Chondrocyte (in vitro differentiated cells): ENCODE data around the gene ZNF385C. TPM values are rescaled to one million over a fixed set of nuclear protein-coding genes. Genes with fewer than 3 reads are reported as not detected.

Experiments
- DNase-seq: peaks from one replicate; pipeline ENCODE4 v3.0.0; 2021; ENCODE audit warnings: mixed read lengths, low spot score
- H3K27ac Mint-ChIP-seq: one replicate; pipeline ENCODE4 v1.8.0; 2021; ENCODE audit warnings: mild to moderate bottlenecking, moderate library complexity, mixed read lengths; ENCODE audit not compliant: unreplicated experiment
- H3K27me3 Mint-ChIP-seq: 2 replicates; pipeline ENCODE4 v1.8.0; 2021; ENCODE audit warnings: low read depth, mixed read lengths
- H3K36me3 Mint-ChIP-seq: 2 replicates; pipeline ENCODE4 v1.8.0; 2021; ENCODE audit warnings: low read depth, mixed read lengths
- H3K4me1 Mint-ChIP-seq: 2 replicates; pipeline ENCODE4 v1.8.0; 2021; ENCODE audit warnings: low read depth, mild to moderate bottlenecking, mixed read lengths
- H3K4me3 Mint-ChIP-seq: one replicate; pipeline ENCODE4 v1.8.0; 2021; ENCODE audit warnings: mild to moderate bottlenecking, moderate library complexity, mixed read lengths; ENCODE audit not compliant: unreplicated experiment
- H3K9me3 Mint-ChIP-seq: 2 replicates; pipeline ENCODE4 v1.8.0; 2021; ENCODE audit warnings: low read depth, mixed read lengths
- total RNA-seq: library from RNA; stranded (reverse); gene quantifications from 3 replicates; pipeline ENCODE4 v1.2.1, GENCODE V29; 2021
- TF ChIP-seq, protein P1 (sequence below): fragments of 200-600 bp; sonication (generic); IDR thresholded peaks from 2 replicates; pipeline ENCODE4 v1.5.0; 2021; ENCODE audit warnings: antibody characterized with exemption, mild to moderate bottlenecking, moderate library complexity

The ZNF385C gene
- total RNA-seq, 1 donor from 2014 or later, result 0.07 TPM

DNA sequence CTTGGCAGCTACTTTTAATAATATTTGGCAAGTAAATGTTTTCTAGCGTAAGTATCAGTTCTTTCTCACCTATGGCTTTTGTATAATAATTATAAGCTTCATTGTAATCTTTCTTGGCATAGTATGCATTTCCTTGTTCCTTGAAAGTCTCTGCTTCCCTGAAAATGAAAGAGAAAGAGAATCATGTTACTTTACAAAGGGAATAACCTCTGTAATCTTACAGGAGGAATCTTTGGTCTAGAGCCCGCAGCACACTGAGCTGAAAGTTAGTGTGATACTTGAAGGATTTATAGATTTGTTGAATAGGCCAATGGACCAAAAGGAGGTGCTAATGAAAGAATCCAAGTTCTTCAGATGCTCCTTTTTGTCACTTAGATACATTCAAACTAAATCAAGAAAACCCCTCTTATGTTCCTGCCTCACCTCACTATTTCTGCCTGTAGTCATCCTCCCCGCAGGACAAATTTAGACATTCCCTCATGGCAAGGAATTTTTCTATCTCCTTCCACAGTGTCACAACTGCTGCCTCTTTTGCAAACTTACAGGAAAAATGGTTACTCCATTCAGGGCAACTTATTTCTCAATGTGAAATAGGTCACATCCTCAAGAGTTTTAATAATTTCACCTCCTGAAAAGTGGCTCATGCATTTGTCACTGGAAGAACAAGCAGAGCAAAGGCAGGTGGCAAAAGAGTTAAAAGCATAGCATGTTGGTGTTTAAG is 97.7 kb downstream of the ZNF385C start:
- no peak for DNase-seq
- Mint-ChIP-seq H3K27me3 (no peaks in the 10 kb centered on the region), H3K4me3 (no peak overlapping the region), H3K27ac (no peak overlapping the region), H3K36me3 (peaks cover 26% of the 10 kb centered on the region), H3K9me3 (no peaks in the 10 kb centered on the region), H3K4me1 (peaks cover 15% of the 10 kb centered on the region)
- TF ChIP-seq, protein P1, sequence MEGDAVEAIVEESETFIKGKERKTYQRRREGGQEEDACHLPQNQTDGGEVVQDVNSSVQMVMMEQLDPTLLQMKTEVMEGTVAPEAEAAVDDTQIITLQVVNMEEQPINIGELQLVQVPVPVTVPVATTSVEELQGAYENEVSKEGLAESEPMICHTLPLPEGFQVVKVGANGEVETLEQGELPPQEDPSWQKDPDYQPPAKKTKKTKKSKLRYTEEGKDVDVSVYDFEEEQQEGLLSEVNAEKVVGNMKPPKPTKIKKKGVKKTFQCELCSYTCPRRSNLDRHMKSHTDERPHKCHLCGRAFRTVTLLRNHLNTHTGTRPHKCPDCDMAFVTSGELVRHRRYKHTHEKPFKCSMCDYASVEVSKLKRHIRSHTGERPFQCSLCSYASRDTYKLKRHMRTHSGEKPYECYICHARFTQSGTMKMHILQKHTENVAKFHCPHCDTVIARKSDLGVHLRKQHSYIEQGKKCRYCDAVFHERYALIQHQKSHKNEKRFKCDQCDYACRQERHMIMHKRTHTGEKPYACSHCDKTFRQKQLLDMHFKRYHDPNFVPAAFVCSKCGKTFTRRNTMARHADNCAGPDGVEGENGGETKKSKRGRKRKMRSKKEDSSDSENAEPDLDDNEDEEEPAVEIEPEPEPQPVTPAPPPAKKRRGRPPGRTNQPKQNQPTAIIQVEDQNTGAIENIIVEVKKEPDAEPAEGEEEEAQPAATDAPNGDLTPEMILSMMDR, result no peak

DNA sequence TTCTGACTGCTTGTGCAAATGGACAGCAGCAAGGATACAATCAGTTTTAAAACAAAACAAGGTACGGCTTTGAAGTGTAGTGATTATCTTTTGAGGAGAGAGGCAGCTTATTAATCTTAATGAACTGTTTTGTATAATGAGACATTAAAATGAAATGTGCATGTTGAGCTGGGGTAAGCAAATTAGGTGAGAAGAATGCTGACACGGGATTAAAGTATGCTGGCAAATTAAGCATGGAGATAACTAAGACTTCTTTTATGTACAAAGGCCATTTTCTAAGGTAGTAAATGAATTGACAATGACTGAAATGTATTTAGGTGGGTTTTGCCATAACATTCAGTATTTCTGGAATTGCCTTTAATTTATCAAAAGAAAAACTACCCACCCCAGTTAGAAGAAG is 99.8 kb downstream of the ZNF385C start:
- H3K9me3 Mint-ChIP-seq, result no peaks in the 10 kb centered on the region
- H3K27me3 Mint-ChIP-seq, result no peaks in the 10 kb centered on the region
- H3K36me3 Mint-ChIP-seq, result peaks cover 33% of the 10 kb centered on the region
- TF ChIP-seq, protein P1, result no peak
- no peak overlapping the region for H3K27ac Mint-ChIP-seq
- no peak overlapping the region for H3K4me3 Mint-ChIP-seq
- H3K4me1 Mint-ChIP-seq, result peaks cover 10% of the 10 kb centered on the region
- DNase-seq, result no peak

DNA sequence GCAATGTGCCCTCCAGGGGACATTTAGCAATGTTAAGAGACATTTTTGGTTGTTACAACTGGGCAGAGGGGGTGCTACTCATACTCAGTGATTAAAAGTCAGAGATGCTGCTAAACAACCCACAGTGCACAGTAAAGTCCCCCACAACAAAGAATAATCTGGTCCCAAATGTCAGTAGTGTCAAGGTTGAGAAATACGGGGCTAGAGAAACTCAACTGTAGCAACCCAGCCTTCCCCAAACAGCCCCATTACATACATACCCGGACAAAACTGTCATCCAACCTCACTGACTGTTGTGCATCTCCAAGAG is 101.5 kb downstream of the ZNF385C start:
- Mint-ChIP-seq H3K9me3 (no peaks in the 10 kb centered on the region), H3K4me3 (no peak overlapping the region), H3K4me1 (peaks cover 5% of the 10 kb centered on the region), H3K27me3 (no peaks in the 10 kb centered on the region), H3K36me3 (peaks cover 42% of the 10 kb centered on the region), H3K27ac (no peak overlapping the region)
- TF ChIP-seq, protein P1, result no peak
- DNase-seq, result no peak

DNA sequence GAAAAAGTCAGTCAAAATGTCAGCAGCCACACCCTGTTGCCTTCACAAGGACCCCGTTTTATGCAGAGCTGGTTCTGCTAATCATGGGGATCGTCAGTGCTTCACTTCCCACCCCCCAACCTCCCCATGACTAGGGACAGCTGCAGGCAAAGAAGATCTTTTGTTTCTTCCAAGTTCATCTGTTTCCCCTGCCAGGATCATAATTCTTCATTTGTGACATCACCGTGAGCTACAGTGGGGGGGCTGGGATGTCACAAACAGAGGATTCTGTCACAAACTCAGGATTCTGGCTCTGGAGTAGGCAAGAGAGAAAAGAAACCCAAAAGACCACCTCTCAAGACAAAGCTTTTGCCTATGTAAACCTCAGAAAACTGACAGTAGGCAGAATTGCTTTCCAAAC is 105.7 kb downstream of the ZNF385C start:
- DNase-seq, result no peak
- H3K9me3 Mint-ChIP-seq, result no peaks in the 10 kb centered on the region
- H3K27ac Mint-ChIP-seq, result no peak overlapping the region
- TF ChIP-seq, protein P1, result no peak
- peaks cover 5% of the 10 kb centered on the region for H3K4me1 Mint-ChIP-seq
- H3K36me3 Mint-ChIP-seq, result peaks cover 45% of the 10 kb centered on the region
- H3K4me3 Mint-ChIP-seq, result no peak overlapping the region
- no peaks in the 10 kb centered on the region for H3K27me3 Mint-ChIP-seq

DNA sequence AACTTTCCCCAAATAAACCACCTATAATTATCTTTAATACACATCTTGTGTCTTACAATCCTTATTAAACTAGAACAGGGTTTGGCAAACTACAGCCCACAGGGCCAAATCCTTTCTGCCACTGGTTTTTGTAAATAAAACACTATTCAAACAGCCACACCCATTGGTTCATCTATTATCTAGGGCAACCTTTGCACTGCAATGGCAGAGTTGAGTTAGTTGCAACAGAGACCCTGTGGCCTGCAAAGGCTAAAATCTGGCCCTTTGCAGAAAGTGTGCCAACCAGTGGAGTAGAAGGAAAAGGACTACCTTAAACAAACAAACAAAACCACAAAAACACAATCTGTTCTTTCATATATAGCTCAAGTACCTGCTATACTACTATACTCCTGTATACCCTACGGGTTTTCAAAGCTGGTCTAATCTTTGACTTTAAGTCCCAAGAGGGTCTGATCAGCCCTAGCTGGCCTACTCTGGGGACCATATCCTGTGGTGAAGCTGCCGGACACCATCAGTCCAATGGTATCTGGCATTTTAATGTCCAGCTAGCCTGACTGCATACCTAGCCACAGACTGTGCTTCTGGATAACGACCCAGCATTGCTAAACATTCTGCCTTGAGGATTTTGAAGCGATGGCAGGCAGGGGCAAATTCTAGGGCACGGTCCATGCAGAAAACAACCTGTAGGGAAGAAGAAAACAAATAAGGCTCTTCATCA is 108.4 kb downstream of the ZNF385C start:
- H3K4me3 Mint-ChIP-seq, result no peak overlapping the region
- H3K27ac Mint-ChIP-seq, result no peak overlapping the region
- no peak for DNase-seq
- H3K36me3 Mint-ChIP-seq, result peaks cover 38% of the 10 kb centered on the region
- H3K9me3 Mint-ChIP-seq, result no peaks in the 10 kb centered on the region
- peaks cover 5% of the 10 kb centered on the region for H3K4me1 Mint-ChIP-seq
- TF ChIP-seq, protein P1, result no peak
- no peaks in the 10 kb centered on the region for H3K27me3 Mint-ChIP-seq
